NCI-H748 (cell line): ENCODE data around the gene TRIM31.
"Not testable (repeated sequence)": the region's sequence is repeated elsewhere in the genome, so short reads cannot be mapped to it uniquely, and the experiment has no call there.

Experiments used
- DNase-seq: peaks from one replicate; lab custom pipeline; 2025; ENCODE audit not compliant: unreplicated experiment; lab: John Stamatoyannopoulos, UW

TRIM31 gene

DNA sequence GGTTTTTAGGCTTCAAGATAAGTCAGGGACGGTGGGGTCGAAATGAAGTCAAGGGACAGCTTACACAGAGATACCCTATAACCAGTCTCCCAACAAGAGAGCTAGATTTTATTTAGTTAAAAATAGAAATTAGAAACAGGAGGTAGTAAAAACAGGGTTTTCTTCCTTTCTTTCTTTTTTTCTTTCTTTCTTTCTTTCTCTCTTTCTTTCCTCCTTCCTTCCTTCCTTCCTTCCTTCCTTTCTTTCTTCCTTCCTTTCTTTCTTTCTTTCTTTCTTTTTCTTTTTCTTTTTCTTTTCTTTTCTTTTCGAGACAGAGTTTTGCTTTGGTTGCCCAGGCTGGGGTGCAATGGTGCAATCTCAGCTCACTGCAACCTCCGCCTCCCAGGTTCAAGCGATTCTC, 5.8 kb upstream of the TRIM31 start:
- not testable (repeated sequence) for DNase-seq

DNA sequence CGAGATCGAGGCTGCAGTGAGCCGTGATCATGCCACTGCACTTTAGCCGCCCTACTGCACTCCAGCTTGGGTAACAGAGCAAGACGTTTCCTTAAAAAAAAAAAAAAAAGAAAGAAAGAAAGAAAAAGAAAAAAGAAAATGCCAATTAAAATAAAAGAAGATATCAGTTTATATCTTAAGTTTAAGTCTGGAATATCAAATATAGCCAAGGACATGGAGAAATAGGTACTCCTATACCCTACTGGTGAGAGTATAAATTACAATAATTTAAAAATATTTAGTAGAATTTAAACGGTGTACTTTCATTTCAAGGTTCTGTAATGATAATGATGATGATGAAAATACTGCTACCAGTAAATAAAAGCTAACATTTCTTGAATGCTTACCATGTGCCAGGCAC, 3.8 kb upstream of the TRIM31 start:
- DNase-seq, result no peak

DNA sequence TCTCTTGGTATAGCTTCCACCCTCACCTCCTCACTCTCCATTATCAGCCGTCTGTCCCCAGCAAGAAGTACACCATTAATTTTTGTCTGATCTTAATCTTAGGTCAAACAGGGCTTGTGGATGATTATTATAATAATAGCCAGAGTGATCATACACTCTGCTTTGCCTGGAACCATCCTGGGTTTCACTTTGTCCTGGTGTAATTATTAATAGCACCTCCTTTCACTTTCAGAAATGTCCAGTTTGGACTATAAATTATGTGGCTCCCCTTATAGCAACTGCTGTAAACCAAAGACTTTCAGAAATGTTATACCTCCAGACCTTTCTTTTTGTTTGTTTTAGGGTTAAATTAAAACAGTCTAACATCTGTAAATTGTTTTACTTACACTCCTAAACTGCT, 951 bp upstream of the TRIM31 start:
- no peak for DNase-seq

DNA sequence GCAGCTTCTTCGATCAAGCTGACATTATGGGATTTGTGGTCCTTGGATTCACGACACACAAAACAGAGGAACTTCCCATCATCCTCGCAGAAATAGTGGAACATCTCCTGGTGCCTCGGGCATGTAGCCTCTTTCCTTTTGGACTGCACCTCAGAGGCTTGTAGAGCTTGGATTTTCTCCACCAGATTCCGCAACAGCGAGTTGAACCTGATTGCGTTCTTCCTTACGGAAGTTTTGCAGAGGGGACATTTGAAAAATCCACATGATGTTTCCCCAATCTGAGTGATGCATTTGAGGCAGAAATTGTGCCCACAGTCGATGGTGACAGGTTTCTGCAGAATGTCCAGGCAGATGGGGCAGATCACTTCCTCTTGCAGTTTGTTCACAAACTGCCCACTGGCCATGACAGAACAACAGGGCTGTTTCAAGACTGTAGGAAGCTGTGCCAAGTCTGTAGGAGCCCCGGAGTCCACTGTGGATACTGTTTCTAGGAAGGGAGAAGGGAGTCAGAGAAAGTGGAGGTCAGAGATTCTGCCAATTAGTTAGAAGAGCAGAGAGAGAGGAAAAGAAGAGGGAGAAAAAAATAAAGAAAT, 392 bp downstream of the TRIM31 start:
- DNase-seq, result no peak

DNA sequence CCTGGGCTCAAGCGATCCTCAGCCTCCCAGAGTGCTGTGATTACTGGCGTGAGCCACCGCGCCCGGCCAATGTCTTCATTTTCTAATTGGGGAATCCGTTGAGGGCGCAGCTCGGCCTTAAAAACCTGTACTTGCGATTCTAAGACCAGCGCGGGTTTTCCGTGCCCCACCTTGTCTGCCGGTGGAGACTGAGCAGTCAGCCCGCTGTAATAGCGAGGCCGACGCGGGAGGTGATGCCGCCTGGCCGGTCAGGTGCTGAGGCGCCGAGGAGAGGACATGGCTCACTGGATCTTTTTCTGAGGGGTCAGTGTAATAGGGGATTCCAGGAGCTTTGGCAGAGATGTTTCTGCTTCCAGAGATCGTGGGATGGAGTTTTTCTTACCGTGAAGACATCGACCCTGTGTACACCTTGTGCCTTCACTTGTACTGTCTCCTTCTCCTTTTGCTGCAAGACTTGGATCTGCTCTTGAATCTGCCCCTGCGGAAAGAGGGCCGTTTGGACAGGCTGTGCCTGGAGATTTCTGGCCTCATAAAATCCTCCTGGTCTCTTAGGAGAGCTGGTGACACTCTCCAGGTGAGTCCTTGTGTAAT, 1.5 kb downstream of the TRIM31 start:
- DNase-seq, result peak; percentile 33

DNA sequence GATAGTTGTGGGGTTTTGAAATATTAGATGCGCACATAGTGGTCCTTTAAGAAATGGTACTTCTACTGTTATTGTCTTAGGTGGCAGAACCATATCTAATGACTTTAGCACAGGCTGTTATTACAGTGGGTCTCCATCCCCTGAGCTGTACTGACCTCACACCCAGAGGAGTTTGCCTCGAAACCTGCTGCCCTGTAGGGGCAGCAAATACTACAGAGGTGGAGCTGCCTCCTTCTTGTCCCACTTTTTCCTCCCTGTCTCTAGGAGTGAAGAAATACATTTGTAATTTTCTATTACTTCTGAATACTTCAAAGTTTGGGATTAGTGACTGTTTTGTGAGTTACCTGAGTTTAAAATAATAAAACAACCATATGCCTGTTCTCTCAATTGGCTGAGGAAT, 8.2 kb downstream of the TRIM31 start:
- DNase-seq, result no peak

DNA sequence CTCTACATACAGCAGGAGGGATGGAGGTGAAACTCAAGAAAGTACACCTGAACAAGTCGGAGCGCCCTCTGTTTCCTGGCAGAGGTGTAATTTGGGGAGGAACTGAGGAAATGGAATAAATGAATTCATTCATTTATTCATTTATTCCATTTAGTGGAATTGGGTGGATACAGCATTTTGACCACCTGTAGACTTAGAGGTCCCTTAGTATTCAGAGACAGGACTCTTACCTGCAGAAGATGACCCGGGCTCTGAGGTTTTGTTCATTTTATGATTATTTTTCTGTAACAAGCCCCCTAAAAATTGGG, 9.1 kb downstream of the TRIM31 start:
- DNase-seq, result no peak

DNA sequence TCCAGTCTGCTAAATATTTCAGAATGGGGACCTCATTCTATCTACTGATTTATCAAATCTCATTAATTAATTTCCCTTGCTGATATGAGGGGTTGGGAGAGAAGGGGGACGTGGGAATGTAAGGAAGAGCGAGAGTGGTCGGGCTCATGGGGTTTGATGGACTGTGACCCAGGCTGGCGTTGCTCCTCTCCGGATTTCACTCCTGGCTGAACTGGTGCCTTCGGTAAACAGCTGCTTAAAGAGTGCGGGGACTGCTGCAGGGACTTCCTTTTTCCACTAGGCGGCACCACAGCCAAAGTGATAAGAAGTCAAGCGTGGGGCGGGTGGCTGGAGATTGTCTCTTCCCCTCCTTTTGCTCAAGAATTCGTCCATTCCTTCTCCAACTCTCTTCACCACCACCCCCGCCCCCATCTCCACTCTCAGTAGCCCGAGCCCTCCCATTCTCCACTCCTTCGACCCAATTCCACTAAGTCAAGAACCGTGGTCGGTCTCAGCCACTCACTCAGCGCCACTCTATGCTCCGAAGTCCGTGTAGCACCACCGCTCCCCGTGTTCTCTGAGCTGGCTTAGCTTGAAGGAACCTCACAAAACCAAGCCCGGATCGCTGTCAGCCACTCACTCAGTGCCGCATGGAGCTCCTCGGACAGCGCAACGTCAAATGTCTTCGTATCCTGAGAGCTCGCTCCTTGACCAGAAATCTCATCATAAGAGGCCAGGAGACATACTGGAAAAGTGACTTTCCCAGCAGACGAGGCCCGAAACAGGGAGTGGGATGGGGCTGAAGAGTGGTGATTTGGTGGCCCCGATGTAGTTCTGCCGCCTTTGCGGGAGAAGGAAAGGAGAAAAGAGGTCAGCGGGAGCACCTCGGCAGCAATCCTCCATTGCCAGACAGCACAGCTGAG, 9.7 kb downstream of the TRIM31 start:
- DNase-seq, result peak; percentile 89

DNA sequence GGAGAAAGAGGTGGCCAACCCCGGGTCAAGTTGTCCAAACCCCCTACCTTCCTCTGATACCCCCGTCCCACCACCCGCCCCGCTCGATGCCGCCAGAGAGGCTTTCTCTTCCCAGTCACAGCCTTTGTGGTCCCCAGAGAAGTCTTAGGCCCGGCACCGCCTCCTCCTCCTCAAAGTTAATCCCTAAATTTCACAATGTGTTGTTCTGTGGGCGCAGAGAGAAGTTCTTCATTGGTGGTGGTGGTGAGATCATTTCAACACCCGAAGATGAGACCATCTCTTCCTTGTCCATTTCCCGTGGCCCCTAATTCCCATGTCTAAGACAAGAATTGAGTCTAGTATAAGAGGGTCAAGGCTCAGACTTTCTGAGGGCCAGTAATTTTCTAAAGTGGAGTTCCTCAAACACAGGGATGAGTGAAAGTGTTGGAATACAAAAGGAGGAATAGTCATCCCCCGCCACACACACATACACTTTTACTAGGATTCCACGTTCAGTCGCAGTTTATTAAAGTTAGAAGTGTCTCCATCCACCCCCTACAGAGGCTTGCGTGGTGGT, 10.4 kb downstream of the TRIM31 start:
- DNase-seq, result no peak

DNA sequence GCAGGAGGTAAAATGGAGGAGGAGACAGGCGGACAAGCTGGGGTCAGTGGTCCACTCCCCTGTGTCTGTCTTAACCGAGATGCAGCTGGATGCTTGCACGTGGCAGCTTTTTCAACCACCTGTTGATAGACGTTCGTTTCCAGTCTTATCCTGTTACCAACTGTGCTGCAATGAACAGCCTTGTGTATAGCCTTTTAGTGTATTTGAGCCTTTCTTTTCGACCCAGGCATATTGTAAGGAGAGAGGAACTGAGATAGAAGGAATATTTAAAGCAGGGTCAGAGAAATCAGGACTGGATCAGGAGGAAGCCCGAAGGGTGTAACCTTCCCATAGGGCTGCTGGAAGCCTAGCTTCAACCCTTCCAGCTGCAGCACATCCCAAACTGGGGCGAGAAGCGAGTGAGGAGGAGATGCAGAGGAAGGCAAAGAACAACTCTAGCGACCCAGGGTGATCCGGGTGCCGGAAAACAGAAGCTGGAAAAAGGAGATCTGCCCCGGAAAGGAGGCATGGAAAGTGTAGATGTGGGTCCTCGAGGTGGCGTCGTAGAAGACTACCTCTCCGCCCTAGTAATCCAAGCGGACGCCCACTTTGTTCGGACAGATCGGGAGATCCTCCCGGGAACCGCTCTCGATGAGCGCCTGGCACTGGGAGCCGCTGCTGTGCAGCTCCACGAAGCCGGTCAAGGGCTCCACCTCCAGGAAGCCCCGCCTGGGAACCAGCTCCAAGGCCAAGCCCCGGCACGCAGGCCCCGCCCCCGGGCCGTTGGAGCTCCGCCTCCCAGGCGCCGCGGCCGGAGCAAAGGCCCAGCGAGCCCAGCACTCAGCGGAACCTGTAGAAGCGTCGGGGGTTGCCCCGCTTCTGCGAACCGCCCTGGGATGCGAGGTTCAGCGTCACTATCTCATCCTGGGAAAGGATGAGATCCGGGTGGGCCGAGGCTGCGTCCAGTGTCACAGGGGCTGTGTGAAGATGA, 11.2 kb downstream of the TRIM31 start:
- DNase-seq, result peak; percentile 92

DNA sequence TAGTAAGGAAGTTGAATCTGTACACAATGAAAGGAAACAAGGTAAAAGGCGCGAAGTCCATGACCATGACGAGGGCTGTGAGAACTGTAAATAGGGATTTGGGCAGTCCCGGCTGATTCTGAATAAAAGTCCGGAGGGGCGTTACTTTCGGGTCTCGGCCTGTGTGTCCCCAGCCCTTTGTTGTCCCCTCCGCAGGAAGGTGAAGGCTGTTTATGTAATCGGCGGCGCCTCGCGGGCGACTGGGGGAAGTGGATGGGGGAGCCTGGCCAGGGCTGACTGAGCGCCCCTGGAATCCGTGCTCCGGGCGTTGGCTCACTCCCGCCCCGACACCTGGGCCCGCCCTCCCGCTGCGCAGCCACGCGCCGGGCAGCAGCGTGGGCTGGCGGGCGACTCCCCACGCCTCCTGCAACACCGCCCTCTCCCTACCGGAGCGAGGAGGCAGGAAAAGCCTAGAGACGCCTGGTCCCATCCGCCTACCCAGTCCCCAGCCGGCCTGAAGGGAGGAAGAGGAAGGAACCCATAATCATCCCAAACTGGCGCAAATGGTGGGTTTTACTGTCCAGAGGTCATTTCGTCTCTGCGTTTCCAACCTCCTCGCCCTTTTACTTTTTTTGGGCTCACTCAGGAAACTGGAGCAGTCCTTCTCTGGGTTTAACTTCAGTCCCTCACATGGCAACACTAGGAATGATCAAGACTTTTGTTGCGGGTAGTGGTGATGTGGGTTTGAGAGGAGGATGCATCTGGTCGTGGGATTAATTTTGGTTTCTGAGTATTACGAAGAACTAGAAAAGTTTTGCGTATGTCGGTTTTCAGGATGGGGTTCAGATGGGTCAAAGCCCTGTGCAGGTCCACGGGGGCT, 12.1 kb downstream of the TRIM31 start:
- peak; percentile 51 for DNase-seq

DNA sequence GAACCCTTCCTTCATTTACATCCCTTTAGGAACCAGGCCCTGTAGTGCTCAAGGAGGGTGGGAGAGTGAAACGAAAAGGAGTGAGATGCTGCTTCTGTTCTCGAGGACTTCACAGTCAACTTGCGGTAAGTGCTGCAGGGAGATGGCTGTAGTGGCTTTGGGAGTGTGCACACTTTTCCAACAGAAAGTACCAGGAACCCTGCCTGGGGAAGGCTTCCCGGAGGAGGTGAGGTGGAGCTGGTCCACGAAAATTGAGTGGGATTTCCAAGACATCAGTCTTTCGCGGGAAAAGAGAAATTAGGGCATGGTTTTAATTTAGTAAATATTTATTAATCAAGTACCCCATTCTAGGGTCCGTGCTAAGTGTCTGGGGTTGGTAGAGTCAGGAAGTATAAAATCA, 12.7 kb downstream of the TRIM31 start:
- DNase-seq, result no peak

DNA sequence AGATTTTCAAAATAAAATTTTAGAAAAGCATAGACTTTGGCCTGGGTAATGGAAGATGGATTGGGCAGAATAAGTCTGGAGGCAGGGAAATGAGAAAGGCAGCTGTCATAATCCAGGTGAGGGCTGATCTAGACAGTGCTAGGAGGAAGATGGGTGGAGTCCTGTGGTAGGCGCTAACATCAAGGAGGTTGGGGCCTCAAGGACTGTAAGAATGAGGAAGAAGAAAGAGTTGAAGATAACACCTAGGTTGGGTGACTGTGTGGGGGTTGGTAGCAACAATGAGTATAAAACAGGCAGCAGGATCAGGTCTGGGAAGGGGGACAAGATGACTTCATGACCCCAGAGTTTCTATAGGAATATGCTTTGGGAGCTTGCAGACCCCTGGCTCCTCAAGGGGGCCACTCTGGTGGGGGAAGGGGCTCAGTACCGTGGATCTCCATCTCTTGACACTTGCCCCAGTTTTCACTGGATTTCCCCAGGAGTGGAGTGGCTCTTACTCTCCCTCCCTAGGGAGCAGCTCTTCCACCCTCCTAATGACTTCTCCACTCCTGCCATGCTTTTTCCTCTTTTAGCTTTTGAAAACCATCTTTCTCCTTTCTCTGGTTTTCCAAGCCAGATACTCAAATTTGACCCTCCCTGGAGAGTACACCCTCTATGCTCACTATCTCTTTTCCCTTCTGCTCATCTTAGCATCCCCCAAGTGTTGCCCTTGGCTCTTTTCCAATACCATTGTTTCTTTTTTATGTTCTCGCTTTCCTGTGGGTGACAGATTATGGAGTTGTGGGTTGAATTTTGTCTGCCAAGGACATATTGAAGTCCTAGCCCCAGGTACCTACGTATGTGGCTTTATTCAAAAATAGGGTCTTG, 14.8 kb downstream of the TRIM31 start:
- DNase-seq, result no peak

DNA sequence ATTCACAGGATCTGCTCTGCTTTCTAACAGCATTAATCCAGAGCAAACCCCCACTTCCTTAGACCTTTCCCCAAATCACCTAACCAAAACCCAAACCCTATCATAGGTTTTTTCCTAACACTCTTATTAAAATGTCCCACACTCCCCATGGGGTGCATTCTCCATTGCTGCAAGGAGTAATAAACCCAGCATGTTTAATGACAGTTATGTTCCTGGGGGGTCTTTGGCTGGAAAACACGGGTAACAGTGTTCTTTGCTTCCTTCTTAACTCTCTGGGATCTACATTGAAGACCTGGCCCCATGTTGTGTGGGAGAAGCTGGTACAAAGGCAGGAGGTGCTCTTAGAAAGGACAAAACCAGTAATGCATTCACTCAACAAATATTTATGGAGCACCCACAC, 16.1 kb downstream of the TRIM31 start:
- no peak for DNase-seq

DNA sequence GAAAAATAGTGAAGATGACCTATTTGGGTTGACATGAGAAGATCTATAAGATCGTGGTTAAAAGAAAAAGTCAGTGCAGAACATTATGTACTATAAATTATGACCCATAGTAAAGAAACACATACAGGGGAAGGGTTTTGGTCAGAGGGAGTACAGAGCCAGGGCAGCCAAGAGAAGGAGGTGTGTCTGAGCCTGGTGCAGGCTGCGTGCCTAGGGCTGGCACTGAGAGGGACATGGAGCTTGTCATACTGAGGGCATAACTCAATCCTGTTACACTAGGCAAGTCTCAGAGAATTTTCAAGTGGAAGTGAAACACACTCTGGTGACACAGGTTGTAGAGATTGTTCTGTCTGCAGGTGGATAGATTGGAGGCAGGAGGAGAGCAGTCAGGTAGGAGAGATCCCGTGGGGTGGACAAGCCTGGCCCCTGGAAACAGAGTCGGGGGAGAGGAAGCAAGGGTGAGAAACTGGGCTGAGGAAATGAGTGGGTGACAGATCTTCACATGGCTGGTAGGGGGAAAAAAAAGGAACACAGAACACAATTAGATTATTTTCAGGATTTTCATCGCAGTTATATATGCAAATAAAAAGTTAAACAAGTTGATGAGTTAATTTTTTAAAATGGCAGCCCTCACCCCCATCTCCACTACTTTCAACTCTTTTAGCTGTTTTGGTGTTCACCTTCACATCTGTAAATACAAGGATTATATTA, 18.8 kb downstream of the TRIM31 start:
- DNase-seq, result no peak

DNA sequence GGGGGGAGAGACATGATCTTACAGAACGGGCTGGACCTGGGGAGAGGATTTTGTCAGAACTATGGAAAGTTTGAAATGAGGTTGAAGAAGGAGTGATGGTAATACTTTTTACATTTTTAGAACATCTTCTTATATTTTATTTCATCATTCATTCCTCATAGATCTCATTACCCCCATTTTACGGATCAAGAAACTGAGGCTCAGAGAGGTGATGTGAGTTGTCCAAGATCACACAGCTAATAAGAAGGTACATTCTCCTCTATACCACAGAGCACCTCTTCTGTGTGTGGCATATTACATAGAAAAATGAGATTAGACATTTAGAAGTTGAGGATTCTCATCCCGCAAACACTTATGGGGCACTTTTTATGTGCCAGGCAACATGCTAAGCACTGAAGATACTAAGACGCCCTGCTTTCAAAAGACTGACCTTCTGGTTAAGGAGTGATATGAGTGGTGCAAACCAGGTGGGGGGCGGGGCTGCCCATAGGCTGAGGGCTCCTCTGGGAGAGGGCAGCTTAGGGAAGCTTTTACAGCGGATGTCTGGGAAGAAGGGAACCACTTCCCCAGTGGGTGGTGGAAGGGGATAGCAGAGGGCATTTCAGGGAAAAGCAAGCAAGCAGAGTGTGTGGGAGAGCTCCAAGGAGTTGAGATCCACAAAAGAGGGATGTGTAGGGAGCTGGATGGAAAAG, 19.9 kb downstream of the TRIM31 start:
- no peak for DNase-seq

DNA sequence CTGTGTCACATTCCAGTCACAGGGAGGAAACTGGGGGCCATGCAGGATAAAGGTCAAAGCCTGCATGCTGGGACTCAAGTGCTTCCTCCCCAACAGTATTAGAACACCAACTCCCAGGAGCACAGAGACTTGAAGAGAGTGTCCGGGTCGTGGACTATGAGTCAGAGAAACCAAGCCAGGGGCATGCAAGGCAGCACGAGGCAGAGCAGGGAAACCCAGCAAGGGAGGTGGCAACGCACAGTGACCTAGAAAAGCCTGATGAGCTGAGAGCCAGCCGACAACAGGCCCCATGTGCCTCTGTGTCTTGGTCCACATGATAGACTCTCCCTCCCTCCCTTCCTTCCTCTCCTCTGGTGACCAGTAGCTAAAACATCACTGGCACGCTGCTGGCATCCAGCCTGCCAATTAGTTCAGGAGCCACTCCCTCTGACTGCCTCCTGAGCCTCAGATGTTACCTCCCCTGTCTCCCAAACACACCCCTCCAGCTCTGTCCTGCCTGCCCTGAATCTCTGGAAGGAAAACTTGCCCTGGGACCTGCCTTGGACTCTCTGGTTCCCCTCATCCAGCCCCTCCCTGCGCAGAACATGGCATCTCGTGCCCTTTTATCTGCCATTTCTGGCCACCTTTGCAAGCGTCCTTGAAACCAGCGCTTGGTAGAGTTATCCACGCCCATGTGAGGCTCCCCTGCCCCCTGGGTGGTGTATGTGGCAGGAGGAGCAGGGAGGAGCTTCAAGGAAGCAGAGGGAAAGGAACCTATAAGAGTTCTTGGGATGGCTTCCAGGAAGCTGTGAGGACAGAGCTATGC, 21.1 kb downstream of the TRIM31 start:
- no peak for DNase-seq
